Measurements from ENCODE around the gene HOXB4.

The HOXB4 gene

DNA sequence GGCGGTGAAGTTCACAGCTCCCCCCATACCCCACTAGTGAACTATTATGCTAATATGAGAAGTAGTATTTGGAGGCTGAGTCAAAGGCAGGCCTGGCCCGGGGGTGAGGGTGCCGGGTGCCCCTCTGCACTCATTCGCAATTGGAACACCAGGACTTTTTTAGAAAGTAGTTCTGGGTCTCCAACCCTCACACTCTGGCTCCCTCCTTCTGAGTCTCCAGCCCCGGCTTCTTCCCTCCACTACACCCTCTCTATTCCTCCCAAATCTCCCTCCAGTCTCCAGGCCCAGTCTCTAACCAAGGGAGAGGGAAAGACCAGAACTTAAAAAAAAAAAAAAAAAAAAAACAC, 21.9 kb downstream of the HOXB4 start:
- H3F3A ChIP-seq (ENCODE audit: control insufficient read depth, insufficient read depth), result no peaks in the 10 kb centered on the region
- no peaks in the 10 kb centered on the region for H3K9me3 ChIP-seq (ENCODE audit: control insufficient read depth, insufficient read depth, low read length)
- H3K4me3 ChIP-seq (ENCODE audit: low read length), result no peak overlapping the region
- no peaks in the 10 kb centered on the region for H3K9me2 ChIP-seq (replicated peaks; ENCODE audit: control insufficient read depth, low read length)
- peaks cover 3% of the 10 kb centered on the region; the same call in 1 of the 2 replicates for H3K27me3 ChIP-seq (ENCODE audit: control insufficient read depth, low read length)
- H3K4me1 ChIP-seq (ENCODE audit: control insufficient read depth, low read length), result no peaks in the 10 kb centered on the region
- TF ChIP-seq, protein P1, sequence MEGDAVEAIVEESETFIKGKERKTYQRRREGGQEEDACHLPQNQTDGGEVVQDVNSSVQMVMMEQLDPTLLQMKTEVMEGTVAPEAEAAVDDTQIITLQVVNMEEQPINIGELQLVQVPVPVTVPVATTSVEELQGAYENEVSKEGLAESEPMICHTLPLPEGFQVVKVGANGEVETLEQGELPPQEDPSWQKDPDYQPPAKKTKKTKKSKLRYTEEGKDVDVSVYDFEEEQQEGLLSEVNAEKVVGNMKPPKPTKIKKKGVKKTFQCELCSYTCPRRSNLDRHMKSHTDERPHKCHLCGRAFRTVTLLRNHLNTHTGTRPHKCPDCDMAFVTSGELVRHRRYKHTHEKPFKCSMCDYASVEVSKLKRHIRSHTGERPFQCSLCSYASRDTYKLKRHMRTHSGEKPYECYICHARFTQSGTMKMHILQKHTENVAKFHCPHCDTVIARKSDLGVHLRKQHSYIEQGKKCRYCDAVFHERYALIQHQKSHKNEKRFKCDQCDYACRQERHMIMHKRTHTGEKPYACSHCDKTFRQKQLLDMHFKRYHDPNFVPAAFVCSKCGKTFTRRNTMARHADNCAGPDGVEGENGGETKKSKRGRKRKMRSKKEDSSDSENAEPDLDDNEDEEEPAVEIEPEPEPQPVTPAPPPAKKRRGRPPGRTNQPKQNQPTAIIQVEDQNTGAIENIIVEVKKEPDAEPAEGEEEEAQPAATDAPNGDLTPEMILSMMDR (IDR thresholded peaks at IDR 0.05; ENCODE audit: low read depth, low read length, poor library complexity, severe bottlenecking), result no peak
- no peak for TF ChIP-seq EZH2phosphoT487 (IDR thresholded peaks at IDR 0.05; ENCODE audit: borderline replicate concordance, low read length)
- H3K4me2 ChIP-seq (ENCODE audit: low read length), result no peak overlapping the region
- no peaks in the 10 kb centered on the region for H3K36me3 ChIP-seq (ENCODE audit: control insufficient read depth, low read length)
- no peaks in the 10 kb centered on the region for H3K79me2 ChIP-seq (ENCODE audit: control insufficient read depth, low read length)
- no peaks in the 10 kb centered on the region for H4K20me1 ChIP-seq (ENCODE audit: control insufficient read depth, insufficient read depth, low read depth, low read length)
- no peak overlapping the region for H3K27ac ChIP-seq (ENCODE audit: low read depth, low read length)

DNA sequence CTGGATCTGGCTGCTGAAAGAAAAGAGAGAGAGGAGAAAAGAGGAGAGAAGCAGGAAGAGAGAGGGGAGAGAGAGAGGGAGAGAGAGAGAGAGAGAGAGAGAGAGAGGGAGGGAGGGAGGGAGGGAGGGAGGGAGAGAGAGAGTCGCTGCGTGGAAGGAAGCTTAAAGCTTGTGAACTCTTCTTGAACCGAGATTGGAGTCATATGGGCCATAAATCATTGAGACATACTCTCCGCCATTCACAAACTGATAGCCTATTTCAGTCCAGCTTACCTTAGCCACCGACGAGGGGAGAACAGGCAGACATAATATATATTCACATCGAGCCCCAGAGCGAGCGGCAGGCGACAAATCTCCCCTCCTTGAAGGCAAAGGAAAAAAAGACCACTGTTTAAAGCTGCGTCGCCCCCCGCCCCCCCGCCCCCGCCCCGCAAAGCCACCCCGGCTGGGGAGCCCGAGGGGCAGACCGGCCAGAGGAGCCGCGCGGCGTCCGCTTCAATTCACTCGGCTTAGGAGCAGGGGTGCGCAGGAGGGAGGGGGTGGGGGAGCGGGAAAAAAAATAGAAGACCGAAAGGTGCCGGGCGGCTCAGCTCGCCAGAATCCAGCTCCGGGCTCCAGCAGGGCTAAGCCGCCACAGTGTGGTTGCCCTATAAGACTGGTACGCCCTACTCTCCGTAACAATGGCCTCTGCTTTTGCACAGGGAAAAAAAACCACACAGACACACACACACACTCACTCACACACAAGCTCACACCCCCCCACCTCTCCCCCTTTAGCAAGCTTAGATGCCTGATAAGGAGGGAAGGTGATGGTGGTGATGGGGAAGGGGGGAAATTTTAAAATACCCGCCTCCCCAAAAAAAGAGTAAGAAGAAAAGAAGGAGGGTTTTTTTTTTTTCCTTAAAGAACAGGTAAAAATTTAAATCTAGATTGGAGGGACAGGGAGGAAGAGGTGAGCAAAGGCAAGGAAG, 22.6 kb downstream of the HOXB4 start:
- TF ChIP-seq, protein P1 (IDR thresholded peaks at IDR 0.05; ENCODE audit: low read depth, low read length, poor library complexity, severe bottlenecking), result no peak
- no peaks in the 10 kb centered on the region for H3K9me2 ChIP-seq (replicated peaks; ENCODE audit: control insufficient read depth, low read length)
- no peak overlapping the region for H3K4me2 ChIP-seq (ENCODE audit: low read length)
- H3K79me2 ChIP-seq (ENCODE audit: control insufficient read depth, low read length), result no peaks in the 10 kb centered on the region
- H3K4me1 ChIP-seq (ENCODE audit: control insufficient read depth, low read length), result no peaks in the 10 kb centered on the region
- H3K36me3 ChIP-seq (ENCODE audit: control insufficient read depth, low read length), result no peaks in the 10 kb centered on the region
- no peaks in the 10 kb centered on the region for H3K9me3 ChIP-seq (ENCODE audit: control insufficient read depth, insufficient read depth, low read length)
- H3K27me3 ChIP-seq (ENCODE audit: control insufficient read depth, low read length), result peaks cover 3% of the 10 kb centered on the region; the same call in 1 of the 2 replicates
- no peak overlapping the region for H3K4me3 ChIP-seq (ENCODE audit: low read length)
- H4K20me1 ChIP-seq (ENCODE audit: control insufficient read depth, insufficient read depth, low read depth, low read length), result no peaks in the 10 kb centered on the region
- H3K27ac ChIP-seq (ENCODE audit: low read depth, low read length), result no peak overlapping the region
- no peaks in the 10 kb centered on the region for H3F3A ChIP-seq (ENCODE audit: control insufficient read depth, insufficient read depth)

GRCh38 chr17:48554412-48555257, 23.5 kb downstream of the HOXB4 start:
- Histone ChIP-seq H3K9me3 (ENCODE audit: control insufficient read depth, insufficient read depth, low read length) (no peaks in the 10 kb centered on the region), H3K27ac (ENCODE audit: low read depth, low read length) (no peak overlapping the region), H3K4me3 (ENCODE audit: low read length) (no peak overlapping the region), H3K4me2 (ENCODE audit: low read length) (no peak overlapping the region), H3K79me2 (ENCODE audit: control insufficient read depth, low read length) (no peaks in the 10 kb centered on the region), H3F3A (ENCODE audit: control insufficient read depth, insufficient read depth) (no peaks in the 10 kb centered on the region), H4K20me1 (ENCODE audit: control insufficient read depth, insufficient read depth, low read depth, low read length) (no peaks in the 10 kb centered on the region), H3K27me3 (ENCODE audit: control insufficient read depth, low read length) (peaks cover 3% of the 10 kb centered on the region; the same call in 1 of the 2 replicates), H3K4me1 (ENCODE audit: control insufficient read depth, low read length) (no peaks in the 10 kb centered on the region), H3K9me2 (replicated peaks; ENCODE audit: control insufficient read depth, low read length) (no peaks in the 10 kb centered on the region), H3K36me3 (ENCODE audit: control insufficient read depth, low read length) (no peaks in the 10 kb centered on the region)
- TF ChIP-seq, protein P1 (IDR thresholded peaks at IDR 0.05; ENCODE audit: low read depth, low read length, poor library complexity, severe bottlenecking), result no peak
- no peak for TF ChIP-seq EZH2phosphoT487 (IDR thresholded peaks at IDR 0.05; ENCODE audit: borderline replicate concordance, low read length)
